Glomerular visceral epithelial cell (primary cell): ENCODE data around the gene PEX26.
A peak's percentile ranks its signal among the peaks of the same experiment; 100 is the strongest.
"Not testable (repeated sequence)": the region's sequence is repeated elsewhere in the genome, so short reads cannot be mapped to it uniquely, and the experiment has no call there.

Source experiments
- DNase-seq: peaks from one replicate; pipeline ENCODE4 v3.0.0-alpha.2; 2016; ENCODE audit errors: extremely low spot score

The PEX26 gene

GRCh38 chr22:18071307-18071967 is 6.4 kb upstream of the PEX26 start:
- not testable (repeated sequence) for DNase-seq

- no peak for DNase-seq
Measured at GRCh38 chr22:18071968-18072310, 5.9 kb upstream of the PEX26 start.

GRCh38 chr22:18073467-18073866 is 4.3 kb upstream of the PEX26 start:
- DNase-seq, result no peak

- not testable (repeated sequence) for DNase-seq
Measured at GRCh38 chr22:18073927-18074326, 3.9 kb upstream of the PEX26 start.

GRCh38 chr22:18075101-18075719 is 2.6 kb upstream of the PEX26 start:
- no peak for DNase-seq

GRCh38 chr22:18075720-18076497 is 1.9 kb upstream of the PEX26 start:
- DNase-seq, result peak; percentile 86

GRCh38 chr22:18077087-18077638 is 627 bp upstream of the PEX26 start:
- DNase-seq, result no peak

GRCh38 chr22:18078329-18079041 is 695 bp downstream of the PEX26 start:
- DNase-seq, result peak; percentile 56

GRCh38 chr22:18079706-18080233 is 2.0 kb downstream of the PEX26 start:
- no peak for DNase-seq

- DNase-seq, result no peak
Measured at GRCh38 chr22:18081416-18081815, 3.6 kb downstream of the PEX26 start.

GRCh38 chr22:18082467-18082866 is 4.7 kb downstream of the PEX26 start:
- no peak for DNase-seq

GRCh38 chr22:18083406-18083805 is 5.6 kb downstream of the PEX26 start:
- no peak for DNase-seq

GRCh38 chr22:18085188-18085587 is 7.4 kb downstream of the PEX26 start:
- DNase-seq, result peak; percentile 24

- DNase-seq, result no peak
Measured at GRCh38 chr22:18087350-18087855, 9.6 kb downstream of the PEX26 start.

- DNase-seq, result peak; percentile 8
Measured at GRCh38 chr22:18088825-18089568, 11.2 kb downstream of the PEX26 start.

GRCh38 chr22:18090286-18090685 is 12.5 kb downstream of the PEX26 start:
- DNase-seq, result no peak

GRCh38 chr22:18091478-18091877 is 13.7 kb downstream of the PEX26 start:
- DNase-seq, result no peak

GRCh38 chr22:18091916-18092526 is 14.2 kb downstream of the PEX26 start:
- peak; percentile 85 for DNase-seq

- DNase-seq, result no peak
Measured at GRCh38 chr22:18093661-18094060, 15.9 kb downstream of the PEX26 start.

- peak; percentile 47 for DNase-seq
Measured at GRCh38 chr22:18095101-18095805, 17.5 kb downstream of the PEX26 start.
